ENCODE data around the gene FBXO41. TPM values are rescaled to one million over a fixed set of nuclear protein-coding genes. Genes with fewer than 3 reads are reported as not detected.

FBXO41 gene
- total and polyA plus RNA-seq, 7 donors, result 0.03 to 0.46 (median 0.15) TPM

DNA sequence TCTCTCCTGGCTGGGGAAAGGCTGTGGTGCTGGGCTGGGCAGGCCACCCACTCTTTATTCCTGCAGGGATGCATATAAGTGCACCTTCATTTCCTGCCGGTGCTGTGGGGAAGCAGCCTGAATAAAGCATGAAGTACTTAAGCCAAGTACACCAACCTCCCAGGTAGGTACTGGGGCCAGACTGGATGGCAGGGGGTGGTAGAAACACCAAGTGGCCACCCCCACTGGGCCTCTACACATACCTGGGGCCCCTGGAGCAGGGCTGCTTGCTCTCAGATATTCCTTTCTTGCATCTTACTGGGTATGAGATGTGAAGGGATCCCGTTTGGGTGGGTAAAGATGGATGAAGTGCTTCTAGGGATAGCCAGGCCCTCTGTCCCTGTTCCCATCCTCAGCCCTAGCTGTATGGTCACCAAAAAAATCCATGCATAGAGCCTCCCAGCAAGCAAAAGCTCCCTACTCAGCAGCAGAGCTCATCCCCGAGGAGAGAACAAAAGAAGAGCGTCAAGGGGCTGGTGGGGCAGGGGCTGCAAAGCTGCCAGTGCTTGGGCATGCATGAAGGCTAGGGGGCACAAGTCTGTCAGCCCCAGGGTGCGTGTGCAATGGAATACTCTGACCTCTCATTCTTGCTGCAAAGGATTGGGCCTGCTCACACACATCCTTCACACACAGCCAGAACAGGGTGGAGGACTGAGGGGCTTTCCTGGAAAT, 28.2 kb downstream of the FBXO41 start:
- Histone ChIP-seq H3K4me1 (no peaks in the 10 kb centered on the region), H3K4me3 (no peak overlapping the region), H3K27ac (no peak overlapping the region), H3K27me3 (ENCODE audit: insufficient read depth in 3 of 3, low read length in 2 of 3) (no peaks in the 10 kb centered on the region), H3K36me3 (ENCODE audit: insufficient read depth in 1 of 2, low read depth in 1 of 2) (peaks cover 2 to 42% of the 10 kb centered on the region in 2 donors), H3K9me3 (no peaks in the 10 kb centered on the region)
- no peak for ATAC-seq
- no peak for DNase-seq
- intact Hi-C loops (cut with DNase I), result loop anchor here in 1 of 2 donors (5.0 kb wide), 1 partner anchor 94 kb away; no protein-coding TSS in a partner anchor
- 60 to 62% (median 61%) methylated on average over 5 of the region's 5 CpGs for WGBS, 3 donors
- TF ChIP-seq, protein P1, sequence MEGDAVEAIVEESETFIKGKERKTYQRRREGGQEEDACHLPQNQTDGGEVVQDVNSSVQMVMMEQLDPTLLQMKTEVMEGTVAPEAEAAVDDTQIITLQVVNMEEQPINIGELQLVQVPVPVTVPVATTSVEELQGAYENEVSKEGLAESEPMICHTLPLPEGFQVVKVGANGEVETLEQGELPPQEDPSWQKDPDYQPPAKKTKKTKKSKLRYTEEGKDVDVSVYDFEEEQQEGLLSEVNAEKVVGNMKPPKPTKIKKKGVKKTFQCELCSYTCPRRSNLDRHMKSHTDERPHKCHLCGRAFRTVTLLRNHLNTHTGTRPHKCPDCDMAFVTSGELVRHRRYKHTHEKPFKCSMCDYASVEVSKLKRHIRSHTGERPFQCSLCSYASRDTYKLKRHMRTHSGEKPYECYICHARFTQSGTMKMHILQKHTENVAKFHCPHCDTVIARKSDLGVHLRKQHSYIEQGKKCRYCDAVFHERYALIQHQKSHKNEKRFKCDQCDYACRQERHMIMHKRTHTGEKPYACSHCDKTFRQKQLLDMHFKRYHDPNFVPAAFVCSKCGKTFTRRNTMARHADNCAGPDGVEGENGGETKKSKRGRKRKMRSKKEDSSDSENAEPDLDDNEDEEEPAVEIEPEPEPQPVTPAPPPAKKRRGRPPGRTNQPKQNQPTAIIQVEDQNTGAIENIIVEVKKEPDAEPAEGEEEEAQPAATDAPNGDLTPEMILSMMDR (IDR thresholded peaks at IDR 0.05), result no peak

DNA sequence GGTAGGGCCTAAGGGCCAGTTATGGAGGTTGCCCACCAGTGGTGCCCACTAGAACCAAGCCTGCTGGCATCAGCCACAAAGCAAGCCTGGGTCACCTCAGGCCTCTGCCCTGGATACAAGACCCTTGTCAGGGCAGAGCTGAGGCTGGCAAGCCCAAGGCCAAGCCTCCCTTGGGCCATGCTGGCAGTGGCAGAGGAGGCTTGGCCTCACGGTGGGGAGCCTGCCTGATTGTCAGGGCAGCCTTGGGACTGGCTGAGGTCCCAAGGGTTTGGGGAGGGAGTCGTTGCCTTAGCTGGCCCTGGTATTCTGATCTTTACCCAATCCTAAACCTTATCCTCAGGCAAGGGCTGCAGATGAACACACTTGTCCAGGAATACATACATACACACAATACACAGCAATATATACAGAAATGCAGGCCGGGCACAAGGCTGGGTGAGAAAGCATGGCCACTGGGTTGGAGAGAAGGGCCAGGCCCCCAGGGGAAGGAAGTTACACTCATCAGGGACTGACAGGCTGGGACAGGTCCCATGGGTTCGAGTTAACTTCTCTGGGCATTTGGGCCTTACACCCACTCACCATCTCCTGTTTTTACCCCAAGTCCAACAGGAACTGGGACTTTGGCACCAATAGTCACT, 29.2 kb downstream of the FBXO41 start:
- ATAC-seq, result no peak
- no peak overlapping the region for H3K27ac ChIP-seq
- WGBS, 3 donors, result 40 to 56% (median 54%) methylated on average over 4 of the region's 4 CpGs
- no peak for DNase-seq
- H3K4me3 ChIP-seq, result no peak overlapping the region
- no peaks in the 10 kb centered on the region for H3K9me3 ChIP-seq
- peaks cover 7 to 52% of the 10 kb centered on the region in 2 donors for H3K36me3 ChIP-seq (ENCODE audit: insufficient read depth in 1 of 2, low read depth in 1 of 2)
- TF ChIP-seq, protein P1 (IDR thresholded peaks at IDR 0.05), result no peak
- no peaks in the 10 kb centered on the region for H3K4me1 ChIP-seq
- no peaks in the 10 kb centered on the region for H3K27me3 ChIP-seq (ENCODE audit: insufficient read depth in 3 of 3, low read length in 2 of 3)
- intact Hi-C loops (cut with DNase I), result loop anchor here in 1 of 2 donors (5.0 kb wide), 1 partner anchor 93 kb away; no protein-coding TSS in a partner anchor

DNA sequence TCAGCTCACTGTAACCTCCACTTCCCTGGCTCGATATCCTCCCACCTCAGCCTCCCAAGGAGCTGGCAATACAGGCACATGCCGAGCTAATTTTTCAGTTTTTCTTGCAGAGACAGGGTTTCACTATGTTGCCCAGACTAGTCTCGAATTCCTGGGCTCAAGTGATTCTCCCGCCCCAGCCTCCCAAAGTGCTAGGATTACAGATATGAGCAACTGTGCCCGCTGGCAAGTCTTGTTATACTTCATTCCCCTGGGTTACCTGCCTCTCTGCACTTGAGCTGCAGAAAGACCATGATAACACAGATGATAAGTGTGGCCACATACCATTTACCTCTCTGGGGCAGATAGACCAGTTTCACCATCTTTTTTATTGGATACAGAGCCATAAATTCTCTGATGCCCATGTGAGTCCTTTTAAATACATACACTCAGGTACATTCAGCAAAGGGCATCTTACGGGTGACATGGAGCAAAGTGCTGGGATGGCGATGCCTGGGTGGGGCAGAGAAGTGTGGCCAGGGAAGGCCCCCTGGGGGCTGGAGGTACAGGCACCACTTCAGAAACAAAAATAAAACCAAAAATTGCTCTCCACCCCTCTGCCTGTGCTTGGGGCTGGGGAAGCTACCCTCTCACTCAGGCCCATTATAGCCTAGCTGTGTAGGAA, 29.8 kb downstream of the FBXO41 start:
- H3K4me3 ChIP-seq, result no peak overlapping the region
- no peak overlapping the region for H3K27ac ChIP-seq
- 86 to 93% (median 93%) methylated on average over 7 of the region's 7 CpGs for WGBS, 3 donors
- no peaks in the 10 kb centered on the region for H3K9me3 ChIP-seq
- no peak for ATAC-seq
- TF ChIP-seq, protein P1 (IDR thresholded peaks at IDR 0.05), result no peak
- DNase-seq, result no peak
- H3K27me3 ChIP-seq (ENCODE audit: insufficient read depth in 3 of 3, low read length in 2 of 3), result no peaks in the 10 kb centered on the region
- no peaks in the 10 kb centered on the region for H3K4me1 ChIP-seq
- peaks cover 13 to 58% of the 10 kb centered on the region in 2 donors for H3K36me3 ChIP-seq (ENCODE audit: insufficient read depth in 1 of 2, low read depth in 1 of 2)
- intact Hi-C loops (cut with DNase I), result loop anchor here in 1 of 2 donors (5.0 kb wide), 1 partner anchor 92 kb away; no protein-coding TSS in a partner anchor

DNA sequence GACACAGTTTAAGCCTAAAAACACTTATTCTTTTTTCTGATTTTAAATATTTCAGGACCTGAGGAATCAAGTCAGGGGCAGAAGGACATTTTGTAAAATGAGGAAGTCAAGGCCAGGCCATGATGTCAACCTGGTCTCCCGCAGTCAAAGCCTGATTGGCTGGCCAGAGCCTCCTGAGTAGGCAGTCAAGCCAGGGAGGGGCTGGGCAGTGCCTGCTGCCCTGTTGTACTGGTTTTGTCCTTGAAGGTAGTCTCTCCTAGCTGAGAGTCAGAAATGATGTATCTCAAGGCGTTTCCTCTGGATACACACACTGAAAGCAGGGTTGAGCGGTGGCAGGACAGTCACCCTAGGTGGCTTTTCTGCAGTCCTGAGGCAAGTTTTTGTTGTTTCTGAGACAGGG, 30.4 kb downstream of the FBXO41 start:
- no peak for DNase-seq
- Histone ChIP-seq H3K36me3 (ENCODE audit: insufficient read depth in 1 of 2, low read depth in 1 of 2) (peaks cover 19 to 64% of the 10 kb centered on the region in 2 donors), H3K27me3 (ENCODE audit: insufficient read depth in 3 of 3, low read length in 2 of 3) (no peaks in the 10 kb centered on the region), H3K4me1 (no peaks in the 10 kb centered on the region), H3K27ac (no peak overlapping the region), H3K4me3 (no peak overlapping the region), H3K9me3 (no peaks in the 10 kb centered on the region)
- TF ChIP-seq, protein P1 (IDR thresholded peaks at IDR 0.05), result no peak
- intact Hi-C loops (cut with DNase I), result no loop called here
- no peak for ATAC-seq
- 87 to 95% (median 93%) methylated on average over 3 of the region's 3 CpGs for whole genome bisulfite sequencing, 3 donors
